Renal cortex interstitium (tissue), 3 donors: ENCODE measurements around the gene MEIS3. TPM values are rescaled to one million over a fixed set of nuclear protein-coding genes. Genes with fewer than 3 reads are reported as not detected.

ENCODE experiments used
- polyA plus RNA-seq, 3 donors: library from polyadenylated mRNA; unstranded; fragments of 120-200 nt; gene quantifications; one replicate each; pipeline ENCODE4 v1.2.1, GENCODE V29; 2013; ENCODE audit not compliant: insufficient read length in 3 of 3

MEIS3 gene
- polyA plus RNA-seq, 3 donors, result 15.0 to 29.5 (median 18.2) TPM

Other genes with a start within 250 kb of the MEIS3 start
- 1 to 10 TPM; 1.1 to 2.9 (median 2.1) TPM for gene BBC3, start 188.3 kb downstream of the MEIS3 start, polyA plus RNA-seq
- gene CCDC9, start 163.0 kb downstream of the MEIS3 start, polyA plus RNA-seq, result 10 to 100 TPM; 20.6 to 30.1 (median 25.0) TPM
- gene INAFM1, start 144.6 kb downstream of the MEIS3 start, polyA plus RNA-seq, result 10 to 100 TPM in 2 of 3 donors, 1 to 10 TPM in 1; 6.0 to 11.5 (median 10.7) TPM
- 10 to 100 TPM in 1 of 3 donors, 1 to 10 TPM in 2; 3.4 to 10.6 (median 7.1) TPM for gene C5AR1, start 109.7 kb downstream of the MEIS3 start, polyA plus RNA-seq
- gene C5AR2, start 87.4 kb downstream of the MEIS3 start, polyA plus RNA-seq, result under 1 TPM; 0.23 to 0.42 (median 0.29) TPM
- 10 to 100 TPM; 10.1 to 18.9 (median 17.8) TPM for gene DHX34, start 70.2 kb downstream of the MEIS3 start, polyA plus RNA-seq
- under 1 TPM; 0.22 to 0.26 (median 0.23) TPM for gene SLC8A2, start 52.4 kb upstream of the MEIS3 start, polyA plus RNA-seq
- gene KPTN, start 64.7 kb upstream of the MEIS3 start, polyA plus RNA-seq, result 10 to 100 TPM in 2 of 3 donors, 1 to 10 TPM in 1; 8.2 to 13.5 (median 13.3) TPM
- 100 to 1,000 TPM; 140 to 177 (median 156) TPM for gene NAPA, start 95.5 kb upstream of the MEIS3 start, polyA plus RNA-seq
- gene ZNF541, start 153.6 kb upstream of the MEIS3 start, polyA plus RNA-seq, result under 1 TPM; 0.24 to 0.31 (median 0.27) TPM
- gene BICRA, start 189.6 kb upstream of the MEIS3 start, polyA plus RNA-seq, result 10 to 100 TPM; 10.2 to 16.6 (median 16.5) TPM